Skin epidermis (tissue), 12 donors: ENCODE data around the gene TSPEAR.
"Not testable (repeated sequence)": the region's sequence is repeated elsewhere in the genome, so short reads cannot be mapped to it uniquely, and the experiment has no call there.

ENCODE experiments used
- H3K27ac ChIP-seq, 21 experiments: fragments of 200-600 bp; sonication (generic) in 11 of 21; one replicate each; pipeline ENCODE4 v1.5.0; 2020; ENCODE audit warnings: mild to moderate bottlenecking in 3 of 21, inconsistent platforms in 2 of 21, moderate library complexity in 2 of 21
- H3K4me3 ChIP-seq, 7 experiments: fragments of 200-600 bp; sonication (generic) in 2 of 7; one replicate each; pipeline ENCODE4 v1.5.0; 2020; ENCODE audit warnings: inconsistent platforms in 2 of 7, mild to moderate bottlenecking in 2 of 7, moderate library complexity in 1 of 7

Gene TSPEAR

DNA sequence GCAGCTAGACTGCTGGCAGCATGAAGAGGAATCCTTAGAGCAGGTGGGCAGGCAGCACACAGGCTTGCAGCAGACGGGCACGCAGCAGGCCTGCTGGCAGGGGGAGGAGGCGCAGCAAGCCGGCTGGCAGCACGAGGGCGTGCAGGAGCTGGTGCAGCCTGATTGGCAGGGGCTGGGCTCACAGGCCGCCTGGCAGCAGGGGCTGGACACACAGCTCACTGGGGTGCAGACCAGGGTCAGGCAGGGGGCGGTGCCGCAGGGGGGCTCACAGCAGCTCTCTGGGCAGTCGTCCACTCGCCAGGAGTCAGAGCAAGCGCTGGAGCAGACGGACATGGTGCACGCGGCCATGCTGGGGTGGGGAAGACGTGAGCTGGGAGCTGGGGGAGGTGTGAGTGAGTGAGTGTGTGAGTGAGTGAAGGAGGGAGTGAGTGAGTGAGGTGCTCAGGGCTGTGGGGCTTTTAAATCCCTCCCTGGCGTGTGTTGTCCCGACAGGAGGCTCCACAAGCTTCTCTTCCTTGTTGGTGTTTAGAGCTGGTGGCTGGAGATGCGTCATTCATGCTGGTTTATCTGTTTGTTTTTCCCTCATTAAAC lies 131.0 kb downstream of the TSPEAR start, which contains the start of gene KRTAP10-5:
TSS of gene KRTAP10-5 (minus strand) at position 374 of the 591 bp plus-strand sequence. CDS start at position 348, 26 bp downstream.
- H3K4me3 ChIP-seq: not testable (repeated sequence)

DNA sequence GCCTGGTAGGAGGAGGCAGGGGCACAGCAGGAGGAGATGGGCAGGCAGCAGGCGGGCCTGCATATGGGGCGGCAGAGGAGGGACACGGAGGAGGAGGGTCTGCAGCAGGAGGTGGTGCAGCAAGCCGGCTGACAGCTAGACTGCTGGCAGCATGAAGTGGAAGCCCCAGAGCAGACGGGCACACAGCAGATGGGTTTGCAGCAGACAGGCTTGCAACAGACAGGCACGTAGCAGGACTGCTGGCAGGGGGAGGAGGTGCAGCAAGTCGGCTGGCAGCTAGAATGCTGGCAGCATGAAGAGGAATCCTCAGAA lies 131.6 kb downstream of the TSPEAR start:
- Histone ChIP-seq H3K27ac (no peak overlapping the region), H3K4me3 (no peak overlapping the region)

More for the DNA sequence above, 131.0 kb downstream of the TSPEAR start, which contains the start of gene KRTAP10-5:
- H3K27ac ChIP-seq: not testable (repeated sequence)

DNA sequence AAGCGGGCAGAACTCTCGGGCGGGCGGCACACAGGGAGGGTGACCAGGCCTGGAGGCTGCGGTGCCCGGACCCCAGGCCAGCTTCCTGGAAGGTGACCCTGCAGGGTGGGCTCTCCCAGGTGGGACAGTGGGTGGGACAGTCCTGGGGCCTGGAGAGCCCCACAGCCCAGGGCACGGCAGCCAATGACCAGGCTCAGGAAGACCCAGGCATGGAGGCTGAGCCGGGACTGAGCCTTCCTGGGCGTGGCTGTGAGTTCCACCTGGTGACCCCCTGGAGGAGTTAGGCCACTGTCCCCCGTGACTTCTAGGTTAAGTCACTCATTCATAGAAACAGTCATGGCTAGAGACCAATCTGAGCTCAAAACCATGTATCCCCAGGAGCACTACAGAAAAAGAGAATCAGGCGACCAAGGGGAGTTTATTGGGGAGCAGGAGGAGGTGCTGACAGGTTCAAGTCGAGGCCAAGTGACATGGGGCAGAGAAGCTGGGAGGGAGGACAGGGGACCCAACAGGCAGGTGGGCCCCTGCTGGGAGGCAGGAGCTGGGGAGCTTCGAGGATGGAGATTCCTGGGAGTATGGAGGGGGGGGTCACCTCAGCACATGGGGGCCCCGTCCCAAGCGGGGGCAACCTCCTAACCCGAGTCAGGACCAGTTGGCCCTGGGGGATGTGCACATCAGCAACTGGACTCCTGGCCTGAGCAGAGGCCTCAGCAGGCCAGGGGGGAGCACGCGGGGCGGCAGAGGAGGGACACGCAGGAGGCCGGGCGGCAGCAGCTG lies 132.1 kb downstream of the TSPEAR start:
- H3K4me3 ChIP-seq: no peak overlapping the region
- no peak overlapping the region for H3K27ac ChIP-seq

DNA sequence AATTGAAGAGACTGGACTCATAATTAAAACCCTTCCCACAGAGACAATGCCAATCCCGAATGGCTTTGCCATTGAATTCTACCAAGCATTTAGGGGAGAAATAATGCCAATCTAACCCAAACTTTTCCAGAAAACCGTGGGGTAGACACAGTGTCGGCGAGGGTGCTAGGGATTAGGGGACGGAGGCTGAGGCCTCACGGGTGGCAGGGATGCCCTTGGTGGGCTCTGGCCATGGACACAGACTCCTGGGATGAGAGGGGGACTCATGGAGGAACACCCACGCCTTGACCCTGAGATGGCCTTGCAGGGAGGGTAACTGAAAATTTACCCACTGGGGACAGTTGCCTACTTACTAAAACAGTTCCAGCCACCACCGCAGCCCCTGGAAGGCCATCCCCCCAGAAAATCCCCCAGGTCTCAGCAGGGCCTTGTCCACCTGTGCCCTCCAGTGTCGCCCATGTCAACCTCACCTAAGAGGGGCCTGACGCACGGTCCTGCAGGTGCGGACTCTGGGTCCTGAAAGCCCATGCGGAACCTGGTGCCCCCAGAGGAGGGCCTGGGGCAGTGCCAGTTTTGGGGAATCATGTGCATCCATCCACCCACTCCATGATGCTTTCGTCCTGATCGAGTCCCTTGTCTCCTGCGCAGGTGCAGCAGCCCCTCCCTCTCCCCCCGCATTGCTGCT lies 132.9 kb downstream of the TSPEAR start:
- no peak overlapping the region for H3K4me3 ChIP-seq

DNA sequence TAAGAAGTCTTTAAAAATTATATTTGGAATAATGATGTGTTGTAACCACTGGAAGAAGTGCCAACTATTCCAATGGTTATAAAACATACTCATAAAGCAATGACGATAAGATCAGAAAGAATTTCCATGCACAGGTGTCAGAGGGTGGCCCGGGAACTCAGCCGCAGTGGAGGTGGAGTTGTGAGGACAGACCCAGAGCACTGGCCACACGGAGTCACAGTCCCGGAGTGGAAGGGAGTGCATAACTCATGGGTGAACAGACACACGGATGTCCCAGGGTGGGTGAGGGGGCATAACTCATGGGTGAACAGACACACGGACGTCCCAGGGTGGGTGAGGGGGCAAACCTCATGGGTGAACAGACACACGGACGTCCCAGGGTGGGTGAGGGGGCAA lies 135.3 kb downstream of the TSPEAR start:
- Histone ChIP-seq H3K27ac (no peak overlapping the region), H3K4me3 (no peak overlapping the region)

More for the DNA sequence above, 132.9 kb downstream of the TSPEAR start:
- no peak overlapping the region for H3K27ac ChIP-seq

DNA sequence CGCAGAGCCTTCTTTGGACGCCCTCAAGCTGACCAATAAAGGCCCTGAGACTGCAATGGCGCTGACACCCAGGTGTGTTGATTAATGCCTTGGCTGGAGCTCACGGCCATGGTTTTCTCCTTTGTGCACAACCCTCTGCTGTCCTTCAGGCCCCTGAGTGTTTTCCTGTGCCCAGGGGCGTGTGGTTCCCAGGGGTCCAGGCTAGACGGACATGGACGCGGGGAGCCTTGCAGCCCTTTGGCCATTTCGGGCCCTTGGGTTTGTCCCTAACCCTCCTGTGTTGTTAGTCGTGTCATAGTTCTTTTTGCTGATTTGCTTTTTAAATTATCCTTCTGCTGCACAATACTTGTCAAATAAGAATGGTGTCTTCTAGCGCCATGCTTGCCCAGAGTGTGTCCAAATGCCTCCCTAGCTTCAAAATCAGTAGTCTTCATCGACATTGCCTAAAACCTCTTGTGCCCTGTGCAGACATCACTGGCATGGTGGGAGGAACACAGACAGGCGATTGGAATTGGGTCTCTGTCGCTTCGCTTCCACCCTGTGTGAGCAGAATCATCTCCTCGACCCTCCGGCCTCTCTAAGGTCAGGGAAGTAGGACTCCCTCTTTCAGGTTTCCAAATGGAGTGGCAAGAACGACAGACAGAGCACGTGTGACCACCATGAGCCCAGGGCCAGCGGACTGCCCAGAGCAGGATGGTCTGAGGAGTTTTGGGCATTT lies 135.9 kb downstream of the TSPEAR start:
- Histone ChIP-seq H3K4me3 (no peak overlapping the region), H3K27ac (no peak overlapping the region)

DNA sequence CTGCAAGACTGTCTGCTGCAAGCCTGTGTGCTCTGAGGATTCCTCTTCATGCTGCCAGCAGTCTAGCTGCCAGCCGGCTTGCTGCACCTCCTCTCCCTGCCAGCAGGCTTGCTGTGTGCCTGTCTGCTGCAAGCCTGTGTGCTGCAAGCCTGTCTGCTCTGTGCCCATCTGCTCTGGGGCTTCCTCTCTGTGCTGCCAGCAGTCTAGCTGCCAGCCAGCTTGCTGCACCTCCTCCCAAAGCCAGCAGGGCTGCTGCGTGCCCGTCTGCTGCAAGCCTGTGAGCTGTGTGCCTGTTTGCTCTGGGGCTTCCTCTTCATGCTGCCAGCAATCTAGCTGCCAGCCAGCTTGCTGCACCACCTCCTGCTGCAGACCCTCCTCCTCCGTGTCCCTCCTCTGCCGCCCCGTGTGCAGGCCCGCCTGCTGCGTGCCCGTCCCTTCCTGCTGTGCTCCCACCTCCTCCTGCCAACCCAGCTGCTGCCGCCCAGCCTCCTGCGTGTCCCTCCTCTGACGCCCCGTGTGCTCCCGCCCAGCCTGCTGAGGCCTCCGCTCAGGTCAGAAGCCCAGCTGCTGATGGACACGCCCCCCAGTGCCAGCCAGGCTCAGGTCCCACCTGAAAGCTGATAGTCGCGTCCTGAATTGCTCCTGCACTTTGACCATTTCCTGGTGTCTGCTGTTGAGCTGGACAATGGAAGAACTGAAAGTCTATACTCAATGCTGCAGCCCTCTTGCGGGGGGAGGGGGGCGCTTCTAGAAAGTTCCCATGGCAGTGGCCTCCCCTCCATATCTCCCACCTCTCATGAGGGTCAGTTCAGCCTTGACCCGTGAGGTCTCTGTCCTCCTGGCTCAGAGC lies 136.7 kb downstream of the TSPEAR start:
- Histone ChIP-seq H3K27ac (no peak overlapping the region), H3K4me3 (no peak overlapping the region)

DNA sequence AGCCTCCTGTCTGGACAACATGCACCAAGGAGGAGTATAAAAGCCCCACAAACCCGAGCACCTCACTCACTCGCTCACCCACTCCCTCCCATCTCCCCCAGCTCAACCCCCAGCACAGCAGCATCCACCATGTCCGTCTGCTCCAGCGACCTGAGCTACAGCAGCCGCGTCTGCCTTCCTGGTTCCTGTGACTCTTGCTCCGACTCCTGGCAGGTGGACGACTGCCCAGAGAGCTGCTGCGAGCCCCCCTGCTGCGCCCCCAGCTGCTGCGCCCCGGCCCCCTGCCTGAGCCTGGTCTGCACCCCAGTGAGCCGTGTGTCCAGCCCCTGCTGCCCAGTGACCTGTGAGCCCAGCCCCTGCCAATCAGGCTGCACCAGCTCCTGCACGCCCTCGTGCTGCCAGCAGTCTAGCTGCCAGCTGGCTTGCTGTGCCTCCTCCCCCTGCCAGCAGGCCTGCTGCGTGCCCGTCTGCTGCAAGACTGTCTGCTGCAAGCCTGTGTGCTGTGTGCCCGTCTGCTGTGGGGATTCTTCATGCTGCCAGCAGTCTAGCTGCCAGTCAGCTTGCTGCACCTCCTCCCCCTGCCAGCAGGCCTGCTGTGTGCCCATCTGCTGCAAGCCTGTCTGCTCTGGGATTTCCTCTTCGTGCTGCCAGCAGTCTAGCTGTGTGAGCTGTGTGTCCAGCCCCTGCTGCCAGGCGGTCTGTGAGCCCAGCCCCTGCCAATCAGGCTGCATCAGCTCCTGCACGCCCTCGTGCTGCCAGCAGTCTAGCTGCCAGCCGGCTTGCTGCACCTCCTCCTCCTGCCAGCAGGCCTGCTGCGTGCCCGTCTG lies 137.5 kb downstream of the TSPEAR start, which contains the start of gene KRTAP10-4:
TSS of gene KRTAP10-4 (plus strand) at position 100 of the 827 bp plus-strand sequence. CDS start at position 130, 30 bp downstream.
- H3K27ac ChIP-seq: peak within 1 kb of the TSS in 1 of 21 experiments; percentile 27
- not testable (repeated sequence) for H3K4me3 ChIP-seq

DNA sequence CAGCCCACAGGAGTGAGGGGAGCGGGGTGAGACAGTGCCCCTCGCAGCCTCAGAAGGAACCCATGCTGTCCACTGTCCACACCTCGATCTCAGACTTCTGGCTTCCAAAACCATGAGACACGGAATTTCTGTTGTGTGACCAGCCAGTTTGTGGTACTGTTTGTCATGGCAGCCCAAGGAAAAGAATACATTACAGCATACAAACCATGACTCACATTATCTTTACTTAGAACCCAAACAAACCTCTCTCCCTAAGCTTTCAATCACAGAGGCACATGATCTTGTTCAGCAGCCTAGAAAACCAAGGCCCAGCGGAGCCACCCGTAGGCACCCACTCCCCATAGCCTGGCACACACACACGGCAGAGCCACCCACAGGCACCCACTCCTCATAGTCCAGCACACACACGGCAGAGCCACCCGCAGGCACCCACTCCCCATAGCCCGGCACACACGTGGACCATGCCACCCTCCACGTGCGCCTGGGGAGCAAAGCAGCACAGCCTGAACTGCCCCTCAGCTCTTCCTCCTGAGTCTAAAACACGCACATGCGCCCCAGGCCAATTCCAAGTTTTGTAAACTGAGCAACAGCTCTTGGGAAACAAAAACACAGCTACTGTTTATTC lies 138.3 kb downstream of the TSPEAR start:
- no peak overlapping the region for H3K4me3 ChIP-seq
- peak overlapping the region in 1 of 21 experiments; percentile 27 for H3K27ac ChIP-seq

DNA sequence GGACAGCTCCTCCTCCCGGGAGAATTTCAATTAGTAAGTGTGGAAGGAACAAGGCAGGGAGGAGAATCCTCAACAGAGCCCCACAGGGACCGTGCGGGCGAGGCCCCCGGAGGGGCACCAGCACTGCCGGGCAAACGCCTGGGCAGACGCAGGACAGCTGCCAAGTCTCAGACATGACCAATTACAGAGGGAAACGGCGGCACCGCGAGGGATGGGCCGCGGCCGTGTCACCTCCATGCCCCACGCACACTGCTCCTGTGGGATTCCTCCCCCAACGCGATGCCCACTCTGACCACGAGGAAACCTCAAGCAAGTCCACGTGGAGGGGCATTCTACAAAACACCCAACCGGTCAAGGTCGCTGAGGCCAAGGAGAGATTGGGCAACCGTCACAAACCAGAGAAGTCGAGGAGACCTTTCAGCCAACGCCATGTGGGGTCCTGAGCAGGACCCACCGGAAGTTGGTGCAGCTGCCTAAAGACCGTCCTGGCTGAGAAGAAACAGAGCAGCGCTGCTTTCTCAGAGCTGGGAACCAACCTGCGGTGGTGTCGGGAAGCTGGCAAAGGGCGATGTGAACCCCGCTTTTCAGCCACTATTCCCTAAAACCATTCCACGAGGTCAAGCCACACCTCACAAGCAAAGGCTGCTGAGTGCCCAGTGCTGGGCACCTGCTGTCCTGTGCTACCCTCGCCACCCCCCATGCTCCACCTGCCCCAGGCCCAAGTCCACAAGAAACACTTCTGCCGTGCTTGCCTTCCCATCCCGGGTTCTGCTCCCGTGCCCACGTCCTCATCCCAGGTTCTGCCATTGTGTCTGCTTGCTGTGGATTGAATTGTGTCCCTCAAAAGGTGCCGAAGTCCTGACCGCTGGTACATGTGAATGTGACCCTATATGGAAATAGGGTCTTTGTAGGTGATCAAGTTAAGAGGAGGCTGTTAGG lies 139.3 kb downstream of the TSPEAR start:
- no peak overlapping the region for H3K4me3 ChIP-seq
- no peak overlapping the region for H3K27ac ChIP-seq

DNA sequence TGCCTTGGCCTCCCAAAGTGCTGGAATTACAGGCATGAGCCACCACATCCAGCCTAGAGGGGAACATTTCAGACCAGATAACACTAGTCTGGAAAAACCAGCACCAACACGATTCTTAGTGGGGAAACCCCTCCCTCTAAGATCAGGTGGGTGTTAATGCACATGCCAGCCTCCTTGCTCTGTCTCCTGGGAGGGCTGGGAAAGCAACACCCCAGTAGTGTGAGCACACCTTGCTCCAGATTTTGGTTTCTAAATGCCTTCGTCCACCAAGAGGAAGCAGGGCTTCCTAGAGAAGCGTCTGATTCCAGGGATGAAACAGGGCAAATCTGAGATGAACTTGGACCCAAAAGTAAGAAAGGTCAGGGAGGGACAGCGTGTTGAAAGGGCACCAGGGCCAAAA lies 140.1 kb downstream of the TSPEAR start:
- Histone ChIP-seq H3K27ac (no peak overlapping the region), H3K4me3 (no peak overlapping the region)

DNA sequence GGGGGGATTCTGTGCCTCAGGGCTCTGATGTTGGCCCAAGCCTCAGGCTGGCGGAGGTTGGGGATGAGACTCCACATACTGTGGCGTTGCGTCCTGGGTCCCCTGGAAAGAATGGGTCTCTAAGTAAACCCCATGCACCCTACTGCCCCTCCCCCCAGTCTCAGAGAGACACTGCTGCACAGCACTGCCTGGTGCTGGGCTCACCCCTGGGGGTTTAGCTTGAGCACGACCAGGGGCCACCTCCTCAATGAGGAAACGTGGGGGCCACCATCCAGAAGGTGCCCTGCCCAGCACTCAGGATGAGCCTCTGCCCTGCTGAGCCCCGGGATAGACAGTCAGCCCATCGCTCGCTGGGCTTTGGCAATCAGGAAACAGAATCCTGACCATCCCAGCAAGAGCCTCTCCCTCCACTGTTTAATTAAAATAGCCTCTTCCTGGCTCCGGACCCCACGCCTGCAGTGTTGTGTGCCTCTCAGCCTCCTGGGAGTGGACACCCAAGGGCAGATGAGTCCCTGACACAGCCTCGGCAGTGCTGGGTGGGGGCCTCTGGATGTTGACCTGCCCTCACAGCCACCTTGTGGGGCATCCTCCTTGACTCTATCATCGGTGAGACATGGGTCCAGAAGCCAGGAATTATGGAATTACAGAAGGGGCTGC lies 141.4 kb downstream of the TSPEAR start:
- Histone ChIP-seq H3K27ac (no peak overlapping the region), H3K4me3 (no peak overlapping the region)

DNA sequence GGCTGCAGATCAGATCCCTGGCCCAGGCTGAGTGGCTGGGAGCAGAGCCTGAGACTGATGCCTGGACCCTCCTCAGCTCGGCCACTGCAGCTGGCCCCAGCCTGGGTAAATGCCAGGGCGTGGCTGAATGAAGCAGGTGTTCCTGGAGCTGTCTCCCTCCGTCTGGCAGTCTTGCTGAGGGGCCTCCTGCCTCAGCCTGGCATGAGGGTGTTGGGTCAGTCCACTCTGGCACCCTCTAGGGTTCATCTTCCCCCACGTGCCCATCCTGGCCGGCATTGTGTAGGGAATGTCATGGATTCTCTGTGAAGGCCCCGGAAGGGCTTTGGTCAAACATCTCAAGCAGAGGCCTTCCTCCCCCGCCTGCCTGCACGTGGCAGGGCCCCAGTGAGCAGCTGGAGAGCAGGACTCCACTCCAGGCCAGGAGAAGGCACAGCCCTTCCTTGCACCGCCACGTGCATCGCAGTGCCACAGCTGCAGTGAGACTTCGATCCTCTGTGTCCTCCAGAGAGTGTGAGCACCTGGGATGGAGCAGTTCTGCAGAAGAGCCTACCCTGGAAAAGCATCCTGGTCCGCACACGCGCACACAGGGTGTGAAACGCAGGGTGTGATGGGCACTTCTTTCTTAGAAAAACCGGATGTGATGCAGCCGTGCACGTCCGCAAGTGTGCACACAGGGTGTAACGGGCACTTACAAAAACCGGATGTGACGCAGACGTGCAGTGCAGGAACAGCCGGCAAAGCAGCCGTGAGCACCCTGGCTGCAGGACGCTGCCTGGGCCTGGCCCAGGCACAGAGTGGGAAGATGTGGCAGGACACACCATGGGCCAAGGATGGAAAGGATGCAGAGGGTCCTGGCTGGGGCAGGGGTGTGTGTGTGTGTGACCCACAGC lies 142.5 kb downstream of the TSPEAR start:
- Histone ChIP-seq H3K27ac (no peak overlapping the region), H3K4me3 (no peak overlapping the region)

DNA sequence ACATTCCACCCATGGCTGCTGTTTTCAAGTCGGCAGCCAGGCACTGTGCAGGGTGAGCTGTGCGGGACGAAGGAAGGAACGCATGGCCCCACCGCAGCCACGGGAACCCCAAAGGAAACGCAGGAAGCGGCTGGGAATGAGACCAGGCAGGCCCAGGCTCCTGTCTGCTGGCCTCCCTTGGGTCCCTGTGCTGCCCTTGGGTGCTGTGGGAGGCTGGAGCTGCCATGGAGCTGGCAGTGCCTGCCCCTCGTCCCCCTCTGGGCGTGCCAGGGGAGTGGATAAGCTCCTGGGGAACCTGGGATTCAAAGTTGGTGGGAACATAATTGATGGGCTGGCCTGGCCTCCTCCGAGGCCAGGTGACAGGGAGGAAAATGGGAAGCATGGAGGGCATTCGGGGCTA lies 143.1 kb downstream of the TSPEAR start:
- H3K27ac ChIP-seq: no peak overlapping the region
- H3K4me3 ChIP-seq: no peak overlapping the region

DNA sequence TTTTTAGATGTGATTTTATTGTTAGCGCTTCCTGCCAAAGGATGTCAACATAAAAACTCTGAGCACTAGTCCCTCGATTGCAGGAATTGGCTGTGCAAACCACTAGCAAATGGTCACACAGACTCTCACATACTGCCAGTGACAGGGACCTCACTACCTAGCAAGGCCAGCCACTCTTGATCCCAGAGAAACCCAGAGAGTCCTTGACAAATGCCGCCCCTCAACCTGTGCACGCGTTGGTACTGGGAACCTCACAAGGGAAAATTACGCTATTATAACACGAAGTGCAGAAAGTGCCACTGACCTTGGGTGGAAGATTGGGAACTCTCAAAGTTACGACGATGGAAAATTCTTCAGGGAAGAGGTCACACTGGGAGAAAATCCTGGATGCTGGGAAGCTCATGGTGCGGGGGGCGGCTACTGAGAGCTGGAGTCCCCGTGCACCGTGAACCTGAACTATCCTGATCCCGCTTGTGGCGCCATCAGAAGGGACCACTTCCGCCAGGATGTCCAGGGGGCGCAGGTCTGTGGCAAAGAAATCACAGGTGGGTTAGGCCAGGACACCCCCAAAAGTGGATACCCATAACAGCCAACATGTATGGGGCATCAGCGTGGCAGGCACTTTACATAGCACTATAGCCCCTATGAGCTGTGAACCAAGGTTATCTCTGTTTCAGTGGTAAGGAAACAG lies 143.7 kb downstream of the TSPEAR start:
- Histone ChIP-seq H3K27ac (no peak overlapping the region), H3K4me3 (no peak overlapping the region)
